22Rv1 (cell line): ENCODE measurements around the gene OXA1L.

ENCODE experiments used
- ZFX ChIP-seq: fragments of 450-650 bp; IDR thresholded peaks from 2 replicates; pipeline ENCODE4 v1.6.1; 2017; ENCODE audit warnings: antibody characterized with exemption, borderline replicate concordance
- TF ChIP-seq, protein P1 (sequence below): fragments of 450-650 bp; IDR thresholded peaks from 2 replicates; pipeline ENCODE4 v1.5.1; 2017; ENCODE audit warnings: mild to moderate bottlenecking

DNA sequence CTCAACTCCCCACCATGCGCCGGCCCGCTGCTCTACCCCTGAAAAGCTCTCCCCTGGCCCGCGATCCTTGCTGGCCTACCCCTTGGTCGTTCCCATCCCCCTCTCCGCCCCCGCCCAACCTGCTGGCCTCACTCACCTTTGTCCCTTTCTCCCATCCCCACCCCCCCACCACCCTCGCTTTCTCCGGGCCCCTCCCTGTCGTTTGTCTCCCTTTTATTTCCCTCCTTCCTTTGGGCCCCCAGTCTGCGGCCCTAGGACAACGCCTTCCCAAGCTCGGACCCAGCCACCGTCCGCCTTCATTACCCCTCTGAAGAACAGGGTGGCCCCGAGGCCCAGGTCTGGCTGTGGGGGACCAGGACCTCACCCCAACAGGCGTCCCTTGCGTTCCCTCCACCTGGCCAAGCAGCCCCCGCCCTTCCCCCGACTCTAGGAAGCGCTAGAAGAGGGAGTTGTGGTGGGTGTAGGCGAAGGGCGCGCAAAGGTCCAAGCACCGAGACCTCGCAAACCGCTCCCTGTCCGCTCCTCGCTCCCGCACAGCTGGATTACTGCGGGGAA is 55.6 kb downstream of the OXA1L start:
- no peak for TF ChIP-seq ZFX
- TF ChIP-seq, protein P1, sequence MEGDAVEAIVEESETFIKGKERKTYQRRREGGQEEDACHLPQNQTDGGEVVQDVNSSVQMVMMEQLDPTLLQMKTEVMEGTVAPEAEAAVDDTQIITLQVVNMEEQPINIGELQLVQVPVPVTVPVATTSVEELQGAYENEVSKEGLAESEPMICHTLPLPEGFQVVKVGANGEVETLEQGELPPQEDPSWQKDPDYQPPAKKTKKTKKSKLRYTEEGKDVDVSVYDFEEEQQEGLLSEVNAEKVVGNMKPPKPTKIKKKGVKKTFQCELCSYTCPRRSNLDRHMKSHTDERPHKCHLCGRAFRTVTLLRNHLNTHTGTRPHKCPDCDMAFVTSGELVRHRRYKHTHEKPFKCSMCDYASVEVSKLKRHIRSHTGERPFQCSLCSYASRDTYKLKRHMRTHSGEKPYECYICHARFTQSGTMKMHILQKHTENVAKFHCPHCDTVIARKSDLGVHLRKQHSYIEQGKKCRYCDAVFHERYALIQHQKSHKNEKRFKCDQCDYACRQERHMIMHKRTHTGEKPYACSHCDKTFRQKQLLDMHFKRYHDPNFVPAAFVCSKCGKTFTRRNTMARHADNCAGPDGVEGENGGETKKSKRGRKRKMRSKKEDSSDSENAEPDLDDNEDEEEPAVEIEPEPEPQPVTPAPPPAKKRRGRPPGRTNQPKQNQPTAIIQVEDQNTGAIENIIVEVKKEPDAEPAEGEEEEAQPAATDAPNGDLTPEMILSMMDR = no peak
